Measurements from ENCODE around the gene SLC2A1.

The SLC2A1 gene

GRCh38 chr1:42891465-42892138, 67.1 kb downstream of the SLC2A1 start:
- H3K36me3 Mint-ChIP-seq, result no peaks in the 10 kb centered on the region
- no peak overlapping the region for H3K27ac Mint-ChIP-seq
- peaks cover 3% of the 10 kb centered on the region for H3K9me3 Mint-ChIP-seq (ENCODE audit: low read depth)
- H3K4me1 Mint-ChIP-seq (ENCODE audit: low read depth), result peaks cover 5% of the 10 kb centered on the region
- no peak overlapping the region for H3K4me3 Mint-ChIP-seq
- H3K27me3 Mint-ChIP-seq, result no peaks in the 10 kb centered on the region

GRCh38 chr1:42889264-42889663, 69.4 kb downstream of the SLC2A1 start:
- Mint-ChIP-seq H3K27me3 (no peaks in the 10 kb centered on the region), H3K36me3 (no peaks in the 10 kb centered on the region), H3K4me1 (ENCODE audit: low read depth) (peaks cover 5% of the 10 kb centered on the region)

DNA sequence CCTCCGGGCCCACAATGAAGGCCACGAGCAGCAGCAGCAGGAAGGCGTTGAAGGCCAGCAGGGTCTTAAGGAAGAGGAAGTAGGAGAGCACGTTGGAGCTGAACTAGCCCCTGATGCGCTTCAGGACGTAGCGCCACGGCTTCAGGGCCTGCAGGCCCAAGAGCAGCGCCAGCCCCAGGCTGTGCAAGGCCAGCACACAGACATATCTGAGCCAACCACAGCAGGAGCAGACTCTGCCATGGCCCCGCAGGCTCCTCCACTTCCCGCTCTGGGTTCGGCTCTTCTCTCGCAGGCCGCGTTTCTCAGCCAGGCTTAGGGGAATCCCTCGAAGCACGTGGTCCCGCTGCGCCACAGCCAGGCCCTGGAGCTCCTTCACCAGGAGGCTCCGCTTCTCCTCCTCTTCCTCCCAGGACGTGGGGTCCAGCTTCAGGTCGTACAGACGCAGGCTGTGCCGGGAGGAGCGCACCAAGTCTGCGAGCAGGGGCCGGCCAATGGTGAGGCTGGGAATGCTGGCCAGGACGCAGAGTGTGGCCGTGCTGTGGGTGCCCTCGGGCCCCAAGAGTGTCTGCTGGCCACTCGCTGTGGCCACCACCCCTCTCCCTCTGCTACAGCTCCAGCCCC, 70.5 kb downstream of the SLC2A1 start:
- no peaks in the 10 kb centered on the region for H3K9me3 Mint-ChIP-seq (ENCODE audit: low read depth)
- H3K4me1 Mint-ChIP-seq (ENCODE audit: low read depth), result peaks cover 5% of the 10 kb centered on the region
- no peak overlapping the region for H3K27ac Mint-ChIP-seq
- H3K27me3 Mint-ChIP-seq, result no peaks in the 10 kb centered on the region
- no peaks in the 10 kb centered on the region for H3K36me3 Mint-ChIP-seq
- H3K4me3 Mint-ChIP-seq, result no peak overlapping the region

More at GRCh38 chr1:42889264-42889663, 69.4 kb downstream of the SLC2A1 start:
- Mint-ChIP-seq H3K27ac (no peak overlapping the region), H3K9me3 (ENCODE audit: low read depth) (no peaks in the 10 kb centered on the region), H3K4me3 (no peak overlapping the region)

DNA sequence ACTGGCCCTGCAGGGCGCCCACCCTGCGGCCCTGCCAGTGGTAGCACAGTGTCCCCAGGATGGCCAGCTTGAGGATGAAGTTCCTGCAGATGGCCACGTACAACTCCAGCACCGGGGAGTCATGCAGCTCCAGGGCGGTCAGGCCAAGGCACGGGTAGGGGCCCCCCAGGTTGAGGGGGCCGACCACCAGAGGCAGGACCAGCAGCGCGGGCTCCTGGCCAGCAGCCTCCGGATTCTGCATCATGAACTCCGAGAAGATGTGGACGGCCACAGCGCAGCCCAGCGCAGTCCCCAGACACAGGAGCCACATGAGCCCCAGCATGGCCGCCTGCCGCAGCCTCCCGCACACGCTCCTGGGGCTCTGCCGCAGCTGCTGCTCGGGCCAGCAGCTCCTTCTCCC, 71.3 kb downstream of the SLC2A1 start:
- no peak overlapping the region for H3K27ac Mint-ChIP-seq
- H3K4me1 Mint-ChIP-seq (ENCODE audit: low read depth), result peaks cover 5% of the 10 kb centered on the region
- no peak overlapping the region for H3K4me3 Mint-ChIP-seq
- no peaks in the 10 kb centered on the region for H3K9me3 Mint-ChIP-seq (ENCODE audit: low read depth)
- no peaks in the 10 kb centered on the region for H3K27me3 Mint-ChIP-seq
- no peaks in the 10 kb centered on the region for H3K36me3 Mint-ChIP-seq

DNA sequence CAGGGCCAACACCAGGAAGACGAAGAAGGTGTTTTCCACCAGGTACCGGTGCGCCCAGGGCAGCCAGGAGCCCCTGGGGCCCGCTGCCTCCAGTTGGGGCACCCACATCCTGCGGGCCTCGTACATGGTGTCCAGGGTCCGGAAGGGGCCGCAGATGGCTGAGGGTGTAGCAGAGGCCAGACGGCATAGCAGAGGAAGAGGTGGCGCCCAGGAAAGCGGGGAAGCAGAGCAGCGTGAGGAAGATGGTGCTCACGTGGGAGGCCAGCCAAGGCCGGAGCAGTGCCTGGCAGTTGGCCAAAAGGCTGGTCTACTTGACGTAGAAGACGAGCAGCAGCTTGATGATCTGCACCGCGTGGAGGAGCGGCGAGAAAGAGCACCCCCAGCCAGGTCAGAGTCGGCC, 71.9 kb downstream of the SLC2A1 start:
- Mint-ChIP-seq H3K4me1 (ENCODE audit: low read depth) (peaks cover 2% of the 10 kb centered on the region), H3K9me3 (ENCODE audit: low read depth) (no peaks in the 10 kb centered on the region), H3K27me3 (no peaks in the 10 kb centered on the region), H3K4me3 (no peak overlapping the region), H3K27ac (no peak overlapping the region), H3K36me3 (no peaks in the 10 kb centered on the region)

- Mint-ChIP-seq H3K36me3 (no peaks in the 10 kb centered on the region), H3K4me3 (no peak overlapping the region), H3K4me1 (ENCODE audit: low read depth) (no peaks in the 10 kb centered on the region), H3K27ac (no peak overlapping the region), H3K9me3 (ENCODE audit: low read depth) (no peaks in the 10 kb centered on the region), H3K27me3 (peaks cover 3% of the 10 kb centered on the region)
Measured at GRCh38 chr1:42886046-42886739, 72.5 kb downstream of the SLC2A1 start.

GRCh38 chr1:42880384-42880783, 78.3 kb downstream of the SLC2A1 start:
- no peak overlapping the region for H3K4me3 Mint-ChIP-seq
- no peaks in the 10 kb centered on the region for H3K9me3 Mint-ChIP-seq (ENCODE audit: low read depth)
- H3K36me3 Mint-ChIP-seq, result no peaks in the 10 kb centered on the region
- no peaks in the 10 kb centered on the region for H3K4me1 Mint-ChIP-seq (ENCODE audit: low read depth)
- no peak overlapping the region for H3K27ac Mint-ChIP-seq
- peaks cover 3% of the 10 kb centered on the region for H3K27me3 Mint-ChIP-seq

- Mint-ChIP-seq H3K9me3 (ENCODE audit: low read depth) (no peaks in the 10 kb centered on the region), H3K27ac (no peak overlapping the region), H3K4me3 (no peak overlapping the region), H3K36me3 (no peaks in the 10 kb centered on the region), H3K27me3 (peaks cover 3% of the 10 kb centered on the region), H3K4me1 (ENCODE audit: low read depth) (no peaks in the 10 kb centered on the region)
Measured at GRCh38 chr1:42877380-42877779, 81.3 kb downstream of the SLC2A1 start.

- Mint-ChIP-seq H3K36me3 (no peaks in the 10 kb centered on the region), H3K4me3 (no peak overlapping the region), H3K9me3 (ENCODE audit: low read depth) (no peaks in the 10 kb centered on the region), H3K27me3 (no peaks in the 10 kb centered on the region), H3K27ac (no peak overlapping the region), H3K4me1 (ENCODE audit: low read depth) (peaks cover 3% of the 10 kb centered on the region)
Measured at GRCh38 chr1:42876009-42876408, 82.7 kb downstream of the SLC2A1 start.

Data from activated naive CD8-positive, alpha-beta T cell (primary cell).